ENCODE data around the gene TFPT. TPM values are rescaled to one million over a fixed set of nuclear protein-coding genes. Genes with fewer than 3 reads are reported as not detected.
A peak's percentile ranks its signal among the peaks of the same experiment; 100 is the strongest.

TFPT gene
- total RNA-seq, 1 donor from 2014 or later, result 33.7 TPM

DNA sequence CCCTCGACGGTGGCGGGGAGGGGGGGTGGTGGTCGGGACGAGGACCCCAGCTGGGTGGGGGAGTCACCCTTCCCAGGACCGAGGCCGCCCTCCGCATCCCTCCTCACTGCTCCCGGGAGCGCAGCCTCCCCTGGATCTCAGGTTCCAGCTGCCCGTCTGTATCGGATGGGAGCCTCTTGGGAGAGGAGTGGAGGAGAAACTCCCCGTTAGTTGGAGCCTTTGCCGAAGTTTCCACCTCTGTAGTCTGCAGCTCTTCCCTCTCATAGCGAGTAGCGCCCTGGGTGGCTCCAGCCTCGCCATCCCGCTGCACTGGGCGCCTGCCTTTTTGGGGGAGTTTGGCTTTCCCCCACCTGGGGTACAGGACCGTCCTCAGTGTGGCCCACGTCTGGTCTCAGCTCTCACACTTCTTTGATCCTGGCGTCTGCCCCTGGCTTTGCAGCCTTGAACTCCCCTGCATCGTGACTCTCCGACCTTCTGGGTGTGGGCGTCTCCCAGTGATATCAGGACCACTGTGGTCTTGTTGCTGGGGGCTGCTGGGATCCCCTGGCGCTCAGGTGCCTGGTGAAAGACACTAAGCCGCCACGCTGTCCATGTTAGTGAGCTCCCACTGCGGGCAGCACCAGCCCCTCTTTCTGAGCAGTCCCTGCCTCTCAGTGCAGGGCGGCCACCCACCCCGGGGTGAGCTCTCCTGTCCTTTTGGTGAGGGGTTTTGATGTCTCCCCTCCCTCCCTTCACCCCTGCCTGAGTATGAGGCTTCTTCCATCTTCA lies 23.2 kb upstream of the TFPT start:
- H3K4me1 Mint-ChIP-seq, result peaks cover 43% of the 10 kb centered on the region
- peak; percentile 68 for DNase-seq
- peak overlapping the region; percentile 85 for H3K4me3 Mint-ChIP-seq
- peaks cover 24% of the 10 kb centered on the region for H3K36me3 Mint-ChIP-seq (ENCODE audit: low read depth)
- intact Hi-C loops (cut with micrococcal nuclease), result no loop called here
- H3K27me3 Mint-ChIP-seq, result no peaks in the 10 kb centered on the region
- no peaks in the 10 kb centered on the region for H3K9me3 Mint-ChIP-seq
- H3K27ac Mint-ChIP-seq, result peak overlapping the region; percentile 95

DNA sequence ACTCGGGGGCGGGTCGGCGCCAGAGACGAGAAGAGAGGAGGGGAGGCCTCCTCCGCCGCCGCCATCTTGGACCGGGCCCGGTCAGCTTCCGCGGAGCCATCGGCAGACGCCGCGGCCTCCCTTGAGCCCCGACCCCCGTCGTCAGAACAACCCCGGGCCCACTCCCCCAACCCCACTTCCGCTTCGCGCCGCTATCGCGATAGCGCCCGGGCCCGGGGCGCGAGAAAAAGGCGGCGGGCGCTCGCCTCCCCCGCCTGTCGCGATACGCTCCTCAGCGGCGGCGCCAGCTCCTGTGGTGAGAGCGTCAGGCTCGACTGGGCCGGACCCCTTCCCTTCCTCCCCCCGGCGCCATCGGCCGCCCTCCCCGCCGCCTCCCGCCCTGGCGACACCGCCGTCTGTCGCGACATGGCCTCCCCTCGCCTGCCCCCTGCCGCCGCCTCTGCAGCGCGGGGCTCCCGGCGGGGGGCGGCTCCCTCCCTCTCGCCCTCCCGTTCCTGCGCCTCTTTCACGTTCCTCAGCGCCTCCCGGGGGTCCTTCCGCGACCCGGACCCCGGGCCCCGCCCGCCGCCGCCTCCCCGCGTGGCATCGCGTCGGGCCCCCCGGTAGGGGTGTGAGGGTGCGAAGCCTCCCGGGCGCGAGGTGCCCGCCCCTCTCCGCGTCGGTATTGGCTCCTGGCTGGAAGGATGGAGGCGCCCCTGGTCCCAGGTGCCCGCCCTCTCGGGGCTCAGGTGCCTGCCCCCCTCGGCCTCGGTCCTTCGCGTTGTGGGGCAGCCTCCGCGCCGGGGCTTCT lies 22.4 kb upstream of the TFPT start, which contains the start of gene CNOT3:
TSS of gene CNOT3 (plus strand) at position 64 of the 790 bp plus-strand sequence. CDS start 5,217 bp downstream, outside the sequence.
- Mint-ChIP-seq H3K4me1 (peaks cover 43% of the 10 kb centered on the region), H3K27ac (peak within 1 kb of the TSS; percentile 95), H3K36me3 (ENCODE audit: low read depth) (peaks cover 16% of the 10 kb centered on the region), H3K4me3 (peak within 1 kb of the TSS; percentile 85), H3K27me3 (no peaks in the 10 kb centered on the region), H3K9me3 (no peaks in the 10 kb centered on the region)
- peak; percentile 83 for DNase-seq
- intact Hi-C loops (cut with micrococcal nuclease), result loop anchor here (1.0 kb wide), 6 partner anchors 21 to 326 kb away; partner anchors contain the start of genes LENG1, NDUFA3, PRPF31 and TFPT

DNA sequence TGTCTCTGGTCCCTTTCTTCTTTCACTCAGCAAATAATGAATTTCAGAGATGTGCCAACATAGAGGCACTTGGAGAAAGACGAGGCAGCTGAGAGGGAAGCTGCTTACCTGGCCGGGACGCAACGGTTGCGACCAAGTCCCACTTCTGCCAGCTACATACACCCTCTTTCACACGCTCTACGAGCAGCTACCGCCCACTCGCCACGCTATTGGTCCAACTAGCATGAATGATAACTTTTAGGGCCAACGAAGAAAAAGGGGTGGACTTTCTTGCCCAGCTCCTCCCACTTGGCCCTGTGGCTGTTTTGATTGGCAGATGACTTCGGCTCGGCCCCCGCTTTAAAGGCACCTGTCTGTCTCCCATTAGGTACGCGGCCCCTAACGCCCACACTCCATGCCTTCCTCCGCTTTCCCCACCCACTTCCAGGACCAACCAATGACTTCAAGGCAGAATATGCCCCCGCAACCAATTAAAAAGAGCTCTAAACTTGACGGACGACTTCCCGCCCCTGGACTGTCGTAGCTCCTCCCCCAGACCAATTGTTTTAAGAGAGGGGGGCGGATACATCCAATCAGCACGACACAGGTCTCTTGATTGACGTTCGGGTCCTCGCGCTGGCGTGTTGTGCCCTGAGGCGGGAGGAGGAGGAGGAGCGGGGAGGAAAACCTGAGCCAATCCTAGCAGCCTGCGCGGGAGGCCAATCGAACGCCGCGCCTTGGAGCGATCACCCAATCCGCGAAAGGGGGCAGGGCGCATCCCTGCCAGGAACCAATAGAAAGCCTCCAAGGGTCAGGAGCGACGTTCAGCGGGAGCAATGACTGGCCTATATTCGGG lies 21.6 kb upstream of the TFPT start:
- Mint-ChIP-seq H3K9me3 (no peaks in the 10 kb centered on the region), H3K4me3 (peak overlapping the region; percentile 85)

DNA sequence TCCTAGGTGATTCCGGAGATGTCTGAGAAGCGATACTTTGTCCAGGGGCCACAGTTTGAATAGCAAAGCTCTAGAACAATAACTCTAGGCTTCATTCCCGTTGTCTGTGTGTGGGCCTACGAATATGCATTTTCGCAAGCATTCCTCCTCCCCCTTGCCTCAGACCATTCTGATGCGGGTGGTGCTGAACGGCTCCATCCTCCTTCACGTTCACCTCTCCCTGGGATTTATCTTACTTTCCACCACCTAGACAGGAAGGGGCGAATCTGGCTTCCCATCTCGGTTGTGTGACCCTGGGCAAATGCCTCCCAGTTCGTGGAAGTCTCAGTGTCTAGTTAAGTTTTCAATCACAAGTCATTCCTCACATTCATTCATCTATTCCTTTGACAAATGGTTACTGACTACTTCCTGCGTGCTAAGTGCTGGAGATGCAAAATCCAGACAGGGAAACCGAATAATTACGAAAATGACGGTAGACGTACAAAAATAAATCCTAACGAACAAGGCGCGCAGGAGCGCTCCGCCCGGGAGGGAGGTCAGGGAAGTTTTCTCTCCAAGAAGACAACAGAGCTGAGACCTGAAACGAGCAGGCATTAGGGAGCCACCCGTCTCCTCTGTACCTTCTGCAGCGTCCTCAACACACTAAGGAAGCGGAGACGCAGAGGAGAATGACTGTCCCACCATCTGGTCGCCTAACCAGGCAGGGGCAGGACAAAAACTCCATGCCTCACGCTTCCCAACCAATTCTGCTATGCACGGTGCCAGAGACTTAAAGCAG lies 20.8 kb upstream of the TFPT start:
- H3K4me3 Mint-ChIP-seq, result peak overlapping the region; percentile 85
- H3K36me3 Mint-ChIP-seq (ENCODE audit: low read depth), result peaks cover 6% of the 10 kb centered on the region
- intact Hi-C loops (cut with micrococcal nuclease), result no loop called here

More for the DNA sequence above, 21.6 kb upstream of the TFPT start:
- DNase-seq, result peak; percentile 100
- Mint-ChIP-seq H3K27ac (peak overlapping the region; percentile 79), H3K27me3 (no peaks in the 10 kb centered on the region), H3K4me1 (peaks cover 40% of the 10 kb centered on the region), H3K36me3 (ENCODE audit: low read depth) (peaks cover 9% of the 10 kb centered on the region)
- intact Hi-C loops (cut with micrococcal nuclease), result loop anchor here (1.0 kb wide), 6 partner anchors 22 to 327 kb away; partner anchors contain the start of genes LENG1, NDUFA3, PRPF31 and TFPT

DNA sequence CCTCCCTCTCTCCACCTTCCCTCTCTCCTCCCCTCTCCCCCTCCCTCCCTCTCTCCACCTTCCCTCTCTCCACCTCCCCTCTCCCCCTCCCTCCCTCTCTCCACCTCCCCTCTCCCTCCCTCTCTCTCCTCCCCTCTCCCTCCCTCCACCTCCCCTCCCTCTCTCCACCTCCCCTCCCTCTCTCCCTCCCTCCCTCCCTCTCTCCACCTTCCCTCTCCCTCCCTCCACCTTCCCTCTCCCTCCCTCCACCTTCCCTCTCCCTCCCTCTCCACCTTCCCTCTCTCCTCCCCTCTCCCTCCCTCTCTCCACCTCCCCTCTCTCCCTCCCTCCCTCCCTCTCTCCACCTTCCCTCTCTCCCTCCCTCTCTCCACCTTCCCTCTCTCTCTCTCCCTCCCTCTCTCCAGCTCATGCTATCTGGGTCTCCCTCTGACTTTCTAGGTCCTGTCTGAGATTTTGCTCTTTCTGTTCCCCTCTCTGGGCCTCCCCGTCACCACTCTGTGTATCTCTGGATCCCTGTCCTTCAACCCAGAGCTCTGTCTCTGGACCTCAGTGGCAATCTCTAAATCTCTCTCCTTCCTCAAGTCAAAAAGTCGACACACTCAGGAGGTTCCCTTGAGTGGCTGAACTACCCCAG lies 18.6 kb upstream of the TFPT start:
- no peaks in the 10 kb centered on the region for H3K27me3 Mint-ChIP-seq
- intact Hi-C loops (cut with micrococcal nuclease), result no loop called here
- H3K27ac Mint-ChIP-seq, result no peak overlapping the region
- peak overlapping the region; percentile 1 for H3K4me3 Mint-ChIP-seq
- no peak for DNase-seq
- peaks cover 10% of the 10 kb centered on the region for H3K36me3 Mint-ChIP-seq (ENCODE audit: low read depth)
- peaks cover 21% of the 10 kb centered on the region for H3K4me1 Mint-ChIP-seq
- H3K9me3 Mint-ChIP-seq, result no peaks in the 10 kb centered on the region

More for the DNA sequence above, 20.8 kb upstream of the TFPT start:
- no peaks in the 10 kb centered on the region for H3K9me3 Mint-ChIP-seq
- H3K27me3 Mint-ChIP-seq, result no peaks in the 10 kb centered on the region
- H3K4me1 Mint-ChIP-seq, result peaks cover 36% of the 10 kb centered on the region
- H3K27ac Mint-ChIP-seq, result peak overlapping the region; percentile 79
- no peak for DNase-seq

DNA sequence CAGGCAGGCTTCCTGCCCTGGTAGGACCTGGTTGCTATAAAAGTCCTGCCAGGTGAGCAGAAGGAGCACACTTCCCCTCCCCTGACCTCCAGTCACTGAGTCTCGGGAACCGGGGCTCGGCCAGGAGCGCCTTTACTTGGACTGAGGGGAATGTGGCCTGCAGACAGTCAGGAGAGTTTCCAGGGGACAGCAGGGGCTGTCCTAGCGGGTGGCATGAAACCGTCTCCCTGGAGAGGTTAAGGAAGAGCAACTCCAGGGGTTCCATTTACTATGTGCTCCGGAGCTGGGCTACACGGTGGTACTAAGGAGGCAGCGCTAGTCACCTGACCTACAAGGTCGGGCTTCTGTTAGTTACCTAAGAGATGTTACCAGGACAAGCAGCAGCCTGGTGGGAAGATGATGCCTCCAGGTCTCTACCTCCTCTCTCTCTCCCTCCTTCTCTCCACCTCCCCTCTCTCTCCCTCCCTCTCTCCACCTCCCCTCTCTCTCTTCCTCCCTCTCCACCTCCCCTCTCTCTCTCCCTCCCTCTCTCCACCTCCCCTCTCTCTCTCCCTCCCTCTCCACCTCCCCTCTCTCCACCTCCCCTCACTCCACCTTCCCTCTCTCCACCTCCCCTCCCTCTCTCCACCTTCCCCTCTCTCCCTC lies 18.0 kb upstream of the TFPT start:
- intact Hi-C loops (cut with micrococcal nuclease), result no loop called here

DNA sequence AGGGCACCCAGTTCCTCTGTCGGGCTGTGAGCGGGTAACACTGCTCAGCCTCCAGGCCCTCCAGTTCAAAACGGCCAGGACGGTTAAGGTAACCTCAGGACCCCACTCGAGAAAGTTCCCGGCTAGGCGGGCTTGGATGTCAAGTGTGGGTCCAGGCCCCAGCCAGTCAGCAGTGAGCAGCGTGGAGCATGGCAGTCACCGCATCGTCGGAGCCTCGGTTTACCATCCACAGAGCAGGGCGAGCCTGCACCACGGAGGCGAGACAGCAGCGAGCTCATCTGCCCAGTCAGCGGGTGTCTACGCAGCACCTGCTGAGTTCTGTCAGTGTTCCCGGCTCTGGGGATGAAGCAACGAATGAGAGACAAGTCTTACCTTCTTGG lies 14.2 kb upstream of the TFPT start:
- H3K36me3 Mint-ChIP-seq (ENCODE audit: low read depth), result peaks cover 29% of the 10 kb centered on the region
- peaks cover 3% of the 10 kb centered on the region for H3K4me1 Mint-ChIP-seq
- no peak overlapping the region for H3K4me3 Mint-ChIP-seq
- H3K9me3 Mint-ChIP-seq, result no peaks in the 10 kb centered on the region
- intact Hi-C loops (cut with micrococcal nuclease), result no loop called here
- no peak for DNase-seq
- H3K27ac Mint-ChIP-seq, result no peak overlapping the region
- H3K27me3 Mint-ChIP-seq, result no peaks in the 10 kb centered on the region

More for the DNA sequence above, 18.0 kb upstream of the TFPT start:
- Mint-ChIP-seq H3K4me1 (peaks cover 15% of the 10 kb centered on the region), H3K27ac (no peak overlapping the region), H3K27me3 (no peaks in the 10 kb centered on the region), H3K36me3 (ENCODE audit: low read depth) (peaks cover 10% of the 10 kb centered on the region), H3K4me3 (no peak overlapping the region), H3K9me3 (no peaks in the 10 kb centered on the region)
- DNase-seq, result no peak

DNA sequence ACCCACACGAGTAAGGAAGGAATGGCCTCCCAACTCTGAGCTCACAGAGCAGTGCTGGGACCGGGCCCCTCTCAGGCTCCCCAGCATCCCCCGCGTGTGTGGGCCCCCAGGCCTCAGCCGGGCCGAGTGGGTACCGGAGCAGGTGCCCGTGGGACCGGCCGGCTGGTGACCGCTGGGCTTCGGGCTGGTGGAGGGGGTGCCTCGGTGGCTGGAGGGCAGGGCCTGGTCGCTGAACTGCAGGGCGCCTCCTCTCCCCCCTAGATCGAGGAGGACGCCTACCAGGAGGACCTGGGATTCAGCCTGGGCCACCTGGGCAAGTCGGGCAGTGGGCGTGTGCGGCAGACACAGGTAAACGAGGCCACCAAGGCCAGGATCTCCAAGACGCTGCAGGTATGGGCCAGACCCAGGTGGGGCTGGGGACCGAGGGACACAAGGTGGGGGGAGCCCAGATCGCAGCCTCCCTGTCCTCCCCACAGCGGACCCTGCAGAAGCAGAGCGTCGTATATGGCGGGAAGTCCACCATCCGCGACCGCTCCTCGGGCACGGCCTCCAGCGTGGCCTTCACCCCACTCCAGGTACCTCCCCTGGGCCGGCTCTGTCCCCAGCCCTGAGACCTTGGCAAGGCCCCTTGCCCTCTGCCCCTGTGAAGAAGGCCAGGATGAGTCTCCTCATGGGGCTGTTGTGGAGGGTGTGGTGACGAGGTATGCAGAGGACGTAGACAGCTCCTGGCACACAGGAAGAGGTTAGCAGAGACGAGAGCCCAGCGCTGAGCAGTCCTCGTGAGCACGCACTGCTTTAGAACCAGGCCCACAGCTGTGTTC lies 13.5 kb upstream of the TFPT start:
- H3K9me3 Mint-ChIP-seq, result no peaks in the 10 kb centered on the region
- no peaks in the 10 kb centered on the region for H3K4me1 Mint-ChIP-seq
- no peak for DNase-seq
- H3K36me3 Mint-ChIP-seq (ENCODE audit: low read depth), result peaks cover 33% of the 10 kb centered on the region
- no peaks in the 10 kb centered on the region for H3K27me3 Mint-ChIP-seq
- H3K27ac Mint-ChIP-seq, result no peak overlapping the region
- no peak overlapping the region for H3K4me3 Mint-ChIP-seq
- intact Hi-C loops (cut with micrococcal nuclease), result no loop called here

DNA sequence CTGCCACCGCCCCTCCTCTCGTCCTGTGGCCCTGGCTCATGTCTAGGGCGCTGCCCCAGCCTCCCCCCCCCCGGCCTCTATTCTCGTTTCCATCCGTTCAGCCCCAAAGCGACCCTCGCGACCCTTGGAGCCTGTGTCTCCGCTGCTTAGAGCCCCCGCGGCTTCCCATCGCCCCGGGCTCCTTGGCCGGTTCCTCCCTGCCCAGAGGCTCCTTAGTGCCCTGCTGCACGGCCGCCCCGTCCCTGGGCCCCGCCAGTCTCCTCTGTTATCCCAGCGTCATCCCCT lies 12.9 kb upstream of the TFPT start:
- DNase-seq, result no peak
- H3K4me1 Mint-ChIP-seq, result no peaks in the 10 kb centered on the region
- H3K4me3 Mint-ChIP-seq, result no peak overlapping the region
- H3K9me3 Mint-ChIP-seq, result no peaks in the 10 kb centered on the region
- H3K36me3 Mint-ChIP-seq (ENCODE audit: low read depth), result peaks cover 36% of the 10 kb centered on the region
- H3K27ac Mint-ChIP-seq, result no peak overlapping the region
- no peaks in the 10 kb centered on the region for H3K27me3 Mint-ChIP-seq
- intact Hi-C loops (cut with micrococcal nuclease), result no loop called here

DNA sequence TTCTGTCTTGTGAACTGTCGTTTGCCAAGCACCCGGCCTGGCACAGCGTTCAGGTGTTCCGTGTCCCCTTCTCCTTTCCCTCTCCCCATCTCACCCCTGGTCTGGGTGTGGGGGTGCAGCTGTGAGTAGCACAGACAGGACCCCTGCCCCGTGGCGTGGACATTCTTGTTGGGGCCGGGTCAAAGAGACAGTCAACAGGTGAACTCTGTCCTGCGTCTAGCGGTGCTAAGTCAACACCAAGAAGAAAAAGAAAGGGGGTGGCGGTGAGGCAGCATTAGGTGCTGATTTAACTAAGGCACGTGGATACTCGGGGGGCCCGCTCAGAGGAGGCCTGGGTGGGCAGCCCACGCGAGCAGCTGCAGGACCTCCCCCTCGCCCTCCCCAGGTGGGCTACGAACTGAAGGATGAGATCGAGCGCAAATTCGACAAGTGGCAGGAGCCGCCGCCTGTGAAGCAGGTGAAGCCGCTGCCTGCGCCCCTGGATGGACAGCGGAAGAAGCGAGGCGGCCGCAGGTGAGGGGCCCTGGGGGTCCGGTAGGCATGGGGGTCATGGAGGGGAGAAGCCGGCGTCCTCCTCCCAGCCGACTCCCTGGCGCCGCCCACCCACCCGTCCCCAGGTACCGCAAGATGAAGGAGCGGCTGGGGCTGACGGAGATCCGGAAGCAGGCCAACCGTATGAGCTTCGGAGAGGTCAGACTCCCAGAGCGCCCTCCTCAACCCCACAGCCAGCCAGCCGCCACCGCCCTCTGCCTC lies 12.4 kb upstream of the TFPT start:
- no peak overlapping the region for H3K4me3 Mint-ChIP-seq
- no peak for DNase-seq
- H3K36me3 Mint-ChIP-seq (ENCODE audit: low read depth), result peaks cover 41% of the 10 kb centered on the region
- no peaks in the 10 kb centered on the region for H3K4me1 Mint-ChIP-seq
- H3K27ac Mint-ChIP-seq, result no peak overlapping the region
- intact Hi-C loops (cut with micrococcal nuclease), result no loop called here
- no peaks in the 10 kb centered on the region for H3K27me3 Mint-ChIP-seq
- H3K9me3 Mint-ChIP-seq, result no peaks in the 10 kb centered on the region

DNA sequence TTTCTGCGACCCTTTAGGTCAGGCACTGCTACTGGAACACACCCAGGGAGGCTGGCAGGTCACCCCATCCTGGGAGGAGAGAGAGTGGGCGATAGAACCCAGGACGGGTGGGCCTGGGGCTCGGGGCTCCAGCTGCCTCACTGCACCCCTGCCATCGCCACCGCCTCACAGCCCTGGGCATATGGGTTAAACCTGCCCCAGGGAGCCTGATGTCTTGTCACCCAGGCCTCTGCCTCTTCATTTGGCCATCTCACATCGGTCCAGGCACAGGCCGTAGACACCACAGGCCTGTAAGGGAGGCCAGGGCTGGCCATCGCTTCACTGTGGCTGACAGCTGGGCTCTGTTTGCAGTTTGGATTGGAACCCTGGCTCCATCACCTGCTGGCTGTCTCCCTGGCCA lies 10.3 kb upstream of the TFPT start:
- Mint-ChIP-seq H3K36me3 (ENCODE audit: low read depth) (peaks cover 52% of the 10 kb centered on the region), H3K4me1 (no peaks in the 10 kb centered on the region), H3K9me3 (no peaks in the 10 kb centered on the region), H3K27ac (no peak overlapping the region), H3K27me3 (no peaks in the 10 kb centered on the region), H3K4me3 (no peak overlapping the region)
- no peak for DNase-seq
- intact Hi-C loops (cut with micrococcal nuclease), result no loop called here

Data from activated CD4-positive, alpha-beta T cell treated with anti-CD3 and anti-CD28 coated beads, Interleukin-2, amount 10 ng/mL, durations not matched to agents 24 days and 14 days (primary cell).